H1 (cell line): ENCODE measurements around the gene DNAJC2. TPM values are rescaled to one million over a fixed set of nuclear protein-coding genes. Genes with fewer than 3 reads are reported as not detected.

Experiments used
- BCL11A ChIP-seq, 2 experiments: IDR thresholded peaks; one replicate each; pipeline ENCODE4 v1.6.1; 2011; ENCODE audit warnings: low read depth in 2 of 2, low read length in 2 of 2, mild to moderate bottlenecking in 2 of 2
- CBX8 ChIP-seq: fragments of 300-800, 300-1000 bp; sonication (generic); IDR thresholded peaks from 2 replicates; pipeline ENCODE4 v1.7.1; 2016; ENCODE audit warnings: low read depth, low read length, borderline replicate concordance
- CHD1 ChIP-seq: IDR thresholded peaks from 2 replicates; pipeline ENCODE4 v1.6.1; 2012; ENCODE audit warnings: low read depth, low read length, improper control_type of control experiment
- CREB1 ChIP-seq: IDR thresholded peaks from 2 replicates; pipeline ENCODE4 v1.6.1; 2012; ENCODE audit warnings: inconsistent platforms
- EGR1 ChIP-seq: IDR thresholded peaks from 2 replicates; pipeline ENCODE4 v1.6.1; 2011; ENCODE audit warnings: low read depth, low read length, borderline replicate concordance
- EP300 ChIP-seq, 2 experiments: IDR thresholded peaks; 1 replicate in 1 of 2; 2 replicates in 1 of 2; pipeline ENCODE4 v1.6.1; 2011 to 2012; ENCODE audit warnings: low read depth in 2 of 2, low read length in 2 of 2, mild to moderate bottlenecking in 2 of 2, borderline replicate concordance in 1 of 2, inconsistent platforms in 1 of 2, moderate library complexity in 1 of 2
- EZH2 ChIP-seq: fragments of 200-600 bp; sonication (generic); IDR thresholded peaks from 2 replicates; pipeline ENCODE4 v1.7.1; 2012; ENCODE audit warnings: low read depth, mild to moderate bottlenecking, moderate library complexity, low read length, inconsistent platforms; ENCODE audit not compliant: severe bottlenecking
- HDAC2 ChIP-seq, 2 experiments: fragments of 300-600 bp in 1 of 2; sonication (generic) in 1 of 2; IDR thresholded peaks; 2 replicates each; pipeline ENCODE4 v1.6.1; 2011 to 2012; ENCODE audit warnings: low read depth in 2 of 2, low read length in 2 of 2, mild to moderate bottlenecking in 2 of 2, moderate library complexity in 2 of 2, borderline replicate concordance in 1 of 2, inconsistent platforms in 1 of 2
- HDAC6 ChIP-seq: IDR thresholded peaks from one replicate; pipeline ENCODE4 v1.7.1; 2012; ENCODE audit warnings: low read depth, mild to moderate bottlenecking, inconsistent platforms, low read length, moderate library complexity
- JUN ChIP-seq: IDR thresholded peaks from 2 replicates; pipeline ENCODE4 v1.6.1; 2011; ENCODE audit warnings: low read depth, mild to moderate bottlenecking, improper control_type of control experiment, low read length
- KDM4A ChIP-seq: IDR thresholded peaks from one replicate; pipeline ENCODE4 v1.7.1; 2012; ENCODE audit warnings: low read depth, mild to moderate bottlenecking, moderate library complexity, low read length, inconsistent platforms; ENCODE audit not compliant: severe bottlenecking
- NANOG ChIP-seq: IDR thresholded peaks from 2 replicates; pipeline ENCODE4 v1.6.1; 2011; ENCODE audit warnings: low read length, low read depth, mild to moderate bottlenecking, inconsistent platforms; ENCODE audit not compliant: insufficient read depth, poor library complexity, severe bottlenecking
- POU5F1 ChIP-seq: IDR thresholded peaks from 2 replicates; pipeline ENCODE4 v1.6.1; 2011; ENCODE audit warnings: low read depth, mild to moderate bottlenecking, low read length, moderate library complexity
- RNF2 ChIP-seq: fragments of 200-900, 300-1000 bp; sonication (generic); IDR thresholded peaks from 2 replicates; pipeline ENCODE4 v1.7.1; 2016; ENCODE audit warnings: borderline replicate concordance, low read depth, mild to moderate bottlenecking, antibody characterized with exemption, low read length; ENCODE audit not compliant: poor library complexity, severe bottlenecking; ENCODE audit errors: missing control alignments
- SIN3A ChIP-seq, 2 experiments: IDR thresholded peaks in 1 of 2; conservative IDR thresholded peaks in 1 of 2; 2 replicates each; pipeline ENCODE4 v1.6.1; 2011 to 2012; ENCODE audit warnings: low read length in 2 of 2, improper control_type of control experiment in 1 of 2, low read depth in 1 of 2, mild to moderate bottlenecking in 1 of 2
- YY1 ChIP-seq: IDR thresholded peaks from 2 replicates; pipeline ENCODE4 v1.6.1; 2011; ENCODE audit warnings: low read depth, mild to moderate bottlenecking, low read length
- ZNF274 ChIP-seq: IDR thresholded peaks from 2 replicates; pipeline ENCODE4 v1.7.0; 2012; ENCODE audit warnings: low read length, borderline replicate concordance; ENCODE audit errors: extremely low read depth
- polyA plus RNA-seq, 7 experiments: library from polyadenylated mRNA; depleted of rRNA in 3 of 7; stranded (reverse) in 5 of 7; unstranded in 2 of 7; fragments of >200 nt in 5 of 7; fragments of 200-250 nt in 2 of 7; gene quantifications; 1 replicate in 5 of 7; 2 replicates in 1 of 7; 4 replicates in 1 of 7; pipeline versions ENCODE4 v1.2.1 to v1.2.3, GENCODE V29; 2011 to 2013; ENCODE audit warnings: missing spikeins in 2 of 7, mixed read lengths in 2 of 7
- total RNA-seq: library from RNA; stranded (reverse); fragmentation: NEBNext Ultra II Directional; extraction: Animal tissue kit (Norgen Biotek cat#: 25700); gene quantifications from 2 replicates; pipeline ENCODE4 v1.2.1, GENCODE V29; 2021
- TF ChIP-seq, protein P1 (sequence below), 3 experiments: IDR thresholded peaks; 1 replicate in 2 of 3; 2 replicates in 1 of 3; pipeline versions ENCODE4 v1.5.1 to v1.6.1; 2011; ENCODE audit warnings: low read length in 3 of 3, mild to moderate bottlenecking in 3 of 3, inconsistent platforms in 2 of 3, low read depth in 1 of 3, moderate library complexity in 1 of 3; ENCODE audit not compliant: insufficient read depth in 1 of 3; ENCODE audit errors: control extremely low read depth in 1 of 3

DNAJC2 gene
- total and polyA plus RNA-seq, 2 of the 8 experiments (the other 6 are each of a cell fraction or from before 2014, with no cell fraction given): 9.8 to 42.2 TPM

GRCh38 chr7:103296901-103297836, 47.4 kb downstream of the DNAJC2 start, which contains the start of gene PMPCB (continued):
- no peak for TF ChIP-seq BCL11A (IDR thresholded peaks at IDR 0.05; ENCODE audit: low read depth in 2 of 2, low read length in 2 of 2)
- TF ChIP-seq JUN: no peak
- no peak for TF ChIP-seq NANOG
- TF ChIP-seq YY1: peak; percentile 96
- no peak for TF ChIP-seq CBX8
- TF ChIP-seq EGR1: no peak
- TF ChIP-seq KDM4A: peak; percentile 60
- no peak for TF ChIP-seq EZH2
- TF ChIP-seq, protein P1, sequence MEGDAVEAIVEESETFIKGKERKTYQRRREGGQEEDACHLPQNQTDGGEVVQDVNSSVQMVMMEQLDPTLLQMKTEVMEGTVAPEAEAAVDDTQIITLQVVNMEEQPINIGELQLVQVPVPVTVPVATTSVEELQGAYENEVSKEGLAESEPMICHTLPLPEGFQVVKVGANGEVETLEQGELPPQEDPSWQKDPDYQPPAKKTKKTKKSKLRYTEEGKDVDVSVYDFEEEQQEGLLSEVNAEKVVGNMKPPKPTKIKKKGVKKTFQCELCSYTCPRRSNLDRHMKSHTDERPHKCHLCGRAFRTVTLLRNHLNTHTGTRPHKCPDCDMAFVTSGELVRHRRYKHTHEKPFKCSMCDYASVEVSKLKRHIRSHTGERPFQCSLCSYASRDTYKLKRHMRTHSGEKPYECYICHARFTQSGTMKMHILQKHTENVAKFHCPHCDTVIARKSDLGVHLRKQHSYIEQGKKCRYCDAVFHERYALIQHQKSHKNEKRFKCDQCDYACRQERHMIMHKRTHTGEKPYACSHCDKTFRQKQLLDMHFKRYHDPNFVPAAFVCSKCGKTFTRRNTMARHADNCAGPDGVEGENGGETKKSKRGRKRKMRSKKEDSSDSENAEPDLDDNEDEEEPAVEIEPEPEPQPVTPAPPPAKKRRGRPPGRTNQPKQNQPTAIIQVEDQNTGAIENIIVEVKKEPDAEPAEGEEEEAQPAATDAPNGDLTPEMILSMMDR (IDR thresholded peaks at IDR 0.05; ENCODE audit: control extremely low read depth in 1 of 3, insufficient read depth in 1 of 3, low read depth in 1 of 3, low read length in 3 of 3): peak; percentile 75 to 96 (median 94)
- no peak for TF ChIP-seq ZNF274
- TF ChIP-seq POU5F1: no peak
- no peak for TF ChIP-seq CHD1
- peak; percentile 21 to 93; a peak in 2 of 4 replicates for TF ChIP-seq SIN3A (conservative IDR thresholded peaks at IDR 0.05 in 1 of 2, IDR thresholded peaks at IDR 0.05 in 1 of 2; ENCODE audit: low read depth in 1 of 2, low read length in 2 of 2)
- peak; percentile 39 for TF ChIP-seq CREB1
- no peak for TF ChIP-seq HDAC6
- TF ChIP-seq RNF2: no peak
- no peak for TF ChIP-seq HDAC2 (IDR thresholded peaks at IDR 0.05; ENCODE audit: borderline replicate concordance in 1 of 2, low read depth in 2 of 2, low read length in 2 of 2)
- TF ChIP-seq EP300 (IDR thresholded peaks at IDR 0.05; ENCODE audit: borderline replicate concordance in 1 of 2, low read depth in 2 of 2, low read length in 2 of 2): no peak
